Keratinocyte (primary cell): ENCODE results near the gene TADA3. TPM values are rescaled to one million over a fixed set of nuclear protein-coding genes. Genes with fewer than 3 reads are reported as not detected.

Source experiments
- DNase-seq: peaks from one replicate; pipeline ENCODE4 v3.0.0-alpha.2; 2011; ENCODE audit warnings: low read depth, missing footprints, low spot score
- FAIRE-seq: peaks from 2 replicates; lab custom pipeline; 2011; peaks lifted over from hg19 to GRCh38; lab: Jason Lieb, UNC
- H2AFZ ChIP-seq: 2 replicates; pipeline ENCODE4 v1.6.0; 2012; ENCODE audit warnings: low read length, control low read depth, inconsistent platforms; ENCODE audit not compliant: control insufficient read depth
- H3K27ac ChIP-seq: 2 replicates; pipeline ENCODE4 v1.5.1; 2011; ENCODE audit warnings: low read length; ENCODE audit not compliant: control insufficient read depth, insufficient read depth
- H3K27me3 ChIP-seq: 3 replicates; pipeline ENCODE4 v1.6.0; 2011; ENCODE audit warnings: low read length; ENCODE audit not compliant: control insufficient read depth, insufficient read depth; ENCODE audit errors: extremely low read depth
- H3K36me3 ChIP-seq, 2 experiments: 2 replicates in 1 of 2; 3 replicates in 1 of 2; pipeline ENCODE4 v1.5.1; 2011; ENCODE audit warnings: low read length in 2 of 2, mild to moderate bottlenecking in 1 of 2; ENCODE audit not compliant: control insufficient read depth in 2 of 2, insufficient read depth in 2 of 2; ENCODE audit errors: extremely low read depth in 1 of 2
- H3K4me1 ChIP-seq: 3 replicates; pipeline ENCODE4 v1.5.1; 2011; ENCODE audit warnings: low read length; ENCODE audit not compliant: control insufficient read depth, insufficient read depth; ENCODE audit errors: extremely low read depth
- H3K4me2 ChIP-seq: 3 replicates; pipeline ENCODE4 v1.6.0; 2011; ENCODE audit warnings: low read depth, low read length; ENCODE audit not compliant: control insufficient read depth, insufficient read depth; ENCODE audit errors: extremely low read depth
- H3K4me3 ChIP-seq, 3 experiments: fragments of 200-600 bp in 1 of 3; sonication (generic) in 1 of 3; 2 replicates in 2 of 3; 3 replicates in 1 of 3; pipeline ENCODE4 v1.5.1; 2011 to 2016; ENCODE audit warnings: low read length in 3 of 3, mild to moderate bottlenecking in 3 of 3, control low read depth in 2 of 3, inconsistent platforms in 1 of 3, low read depth in 1 of 3, mixed read lengths in 1 of 3, mixed run types in 1 of 3, moderate library complexity in 1 of 3; ENCODE audit not compliant: control insufficient read depth in 2 of 3, insufficient read depth in 2 of 3; ENCODE audit errors: extremely low read depth in 1 of 3
- H3K79me2 ChIP-seq: 2 replicates; pipeline ENCODE4 v1.6.0; 2012; ENCODE audit warnings: low read length; ENCODE audit not compliant: control insufficient read depth, insufficient read depth
- H3K9ac ChIP-seq: 3 replicates; pipeline ENCODE4 v1.6.0; 2011; ENCODE audit warnings: low read length; ENCODE audit not compliant: control insufficient read depth, insufficient read depth; ENCODE audit errors: extremely low read depth
- H3K9me1 ChIP-seq: 3 replicates; pipeline ENCODE4 v1.6.0; 2011; ENCODE audit warnings: low read length; ENCODE audit not compliant: control insufficient read depth, insufficient read depth; ENCODE audit errors: extremely low read depth
- H3K9me3 ChIP-seq: 2 replicates; pipeline ENCODE4 v1.5.1; 2012; ENCODE audit warnings: low read depth, low read length; ENCODE audit not compliant: control insufficient read depth
- H4K20me1 ChIP-seq: 3 replicates; pipeline ENCODE4 v1.6.0; 2011; ENCODE audit warnings: low read length; ENCODE audit not compliant: control insufficient read depth, insufficient read depth; ENCODE audit errors: extremely low read depth
- CTCF ChIP-seq, 3 experiments: IDR thresholded peaks in 1 of 3; conservative IDR thresholded peaks in 1 of 3; optimal IDR thresholded peaks in 1 of 3; 2 replicates in 2 of 3; 3 replicates in 1 of 3; pipeline versions ENCODE3 to v1.5.1; 2011; ENCODE audit warnings: low read length in 3 of 3, mild to moderate bottlenecking in 3 of 3, moderate library complexity in 2 of 3, control low read depth in 1 of 3, inconsistent platforms in 1 of 3; ENCODE audit not compliant: insufficient read depth in 2 of 3; ENCODE audit errors: extremely low read depth in 1 of 3
- EZH2 ChIP-seq: IDR thresholded peaks from one replicate; pipeline ENCODE4 v1.6.1; 2012; ENCODE audit warnings: inconsistent platforms, mild to moderate bottlenecking, low read length, moderate library complexity
- dilution Hi-C: fragments of 300-500 bp; cut with MboI; formaldehyde crosslinking; loops from one replicate; pipeline ENCODE4 v1.7.0; 2020; ENCODE audit warnings: low sequenced_read_pairs; ENCODE audit not compliant: extremely low pct_ligation_motif_present
- polyA plus RNA-seq, 5 experiments: library from polyadenylated mRNA; depleted of rRNA in 3 of 5; stranded (reverse) in 3 of 5; stranded (forward) in 1 of 5; unstranded in 1 of 5; fragments of >200 nt; gene quantifications; 1 replicate in 1 of 5; 2 replicates in 3 of 5; 3 replicates in 1 of 5; pipeline versions ENCODE4 v1.2.1 to v1.2.3, GENCODE V29; 2011 to 2012; ENCODE audit warnings: missing spikeins in 2 of 5, low read depth in 1 of 5, low replicate concordance in 1 of 5

The TADA3 gene
- polyA plus RNA-seq, 1 donor (not counting 4 experiments of a cell fraction or from before 2014, with no cell fraction given): 29.6 TPM

- no peak for FAIRE-seq
Observed at GRCh38 chr3:9820946-9821345, 28.7 kb upstream of the TADA3 start.

GRCh38 chr3:9820543-9820942, 28.3 kb upstream of the TADA3 start:
- no peaks in the 10 kb centered on the region for H3K27me3 ChIP-seq
- no peaks in the 10 kb centered on the region for H3K79me2 ChIP-seq
- no peaks in the 10 kb centered on the region for H3K9me3 ChIP-seq
- H3K4me1 ChIP-seq: no peaks in the 10 kb centered on the region
- H3K4me3 ChIP-seq: no peak overlapping the region
- H3K4me2 ChIP-seq: no peak overlapping the region
- H3K36me3 ChIP-seq: peaks cover 0 to 6% of the 10 kb centered on the region in 2 experiments
- H3K9me1 ChIP-seq: no peaks in the 10 kb centered on the region
- dilution Hi-C loops: no loop called here
- no peaks in the 10 kb centered on the region for H4K20me1 ChIP-seq
- H3K9ac ChIP-seq: no peak overlapping the region
- FAIRE-seq (no peak), DNase-seq (no peak)
- no peak for TF ChIP-seq CTCF (optimal IDR thresholded peaks at IDR 0.05 in 1 of 3, IDR thresholded peaks at IDR 0.05 in 1 of 3, conservative IDR thresholded peaks at IDR 0.05 in 1 of 3; ENCODE audit: extremely low read depth in 1 of 3, insufficient read depth in 2 of 3, low read length in 3 of 3)
- TF ChIP-seq EZH2: no peak
- H2AFZ ChIP-seq: no peak overlapping the region
- no peak overlapping the region for H3K27ac ChIP-seq

More at GRCh38 chr3:9820946-9821345, 28.7 kb upstream of the TADA3 start:
- no peaks in the 10 kb centered on the region for H4K20me1 ChIP-seq
- peaks cover 0 to 4% of the 10 kb centered on the region in 2 experiments for H3K36me3 ChIP-seq
- no peaks in the 10 kb centered on the region for H3K9me1 ChIP-seq
- TF ChIP-seq CTCF (optimal IDR thresholded peaks at IDR 0.05 in 1 of 3, IDR thresholded peaks at IDR 0.05 in 1 of 3, conservative IDR thresholded peaks at IDR 0.05 in 1 of 3; ENCODE audit: extremely low read depth in 1 of 3, insufficient read depth in 2 of 3, low read length in 3 of 3) (peak; percentile 12 to 51 (median 28)), EZH2 (no peak)
- H3K9me3 ChIP-seq: no peaks in the 10 kb centered on the region
- dilution Hi-C loops: no loop called here
- H3K4me2 ChIP-seq: no peak overlapping the region
- no peaks in the 10 kb centered on the region for H3K27me3 ChIP-seq
- no peak overlapping the region for H3K27ac ChIP-seq
- no peak overlapping the region for H2AFZ ChIP-seq
- H3K4me1 ChIP-seq: no peaks in the 10 kb centered on the region
- DNase-seq: no peak
- H3K79me2 ChIP-seq: no peaks in the 10 kb centered on the region
- H3K4me3 ChIP-seq: no peak overlapping the region
- H3K9ac ChIP-seq: no peak overlapping the region
